ENCODE measurements around the gene GABRA4. TPM values are rescaled to one million over a fixed set of nuclear protein-coding genes. Genes with fewer than 3 reads are reported as not detected.

Gene GABRA4
- total RNA-seq, 1 donor from 2014 or later: 0.13 TPM

DNA sequence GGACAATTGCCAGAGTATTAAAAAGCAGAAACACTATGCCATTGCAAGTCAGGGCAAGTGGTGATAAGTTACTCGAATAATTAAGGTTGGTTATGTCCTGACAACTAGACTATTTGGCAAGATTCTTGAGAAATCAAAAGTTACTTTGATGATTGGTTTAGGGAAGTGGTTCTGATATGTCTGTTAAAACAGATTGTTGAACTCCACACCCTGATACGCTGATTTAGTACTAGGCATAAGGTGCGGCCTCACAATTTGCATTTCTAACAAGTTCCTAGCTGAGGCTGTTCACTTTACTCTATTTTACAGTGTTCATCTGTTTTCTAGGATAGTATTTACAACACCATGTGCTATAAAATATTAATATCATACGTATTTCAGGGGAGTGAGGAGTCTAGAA lies 12.5 kb downstream of the GABRA4 start:
- H3K27ac Mint-ChIP-seq (ENCODE audit: unreplicated experiment): no peak overlapping the region
- no peak for DNase-seq (ENCODE audit: low spot score)
- H3K36me3 Mint-ChIP-seq (ENCODE audit: low read depth, unreplicated experiment): no peaks in the 10 kb centered on the region
- no peak for TF ChIP-seq CTCF (IDR thresholded peaks at IDR 0.05; ENCODE audit: unreplicated experiment)
- H3K4me1 Mint-ChIP-seq (ENCODE audit: unreplicated experiment): peaks cover 5% of the 10 kb centered on the region
- no peaks in the 10 kb centered on the region for H3K9me3 Mint-ChIP-seq (ENCODE audit: unreplicated experiment)
- H3K4me3 Mint-ChIP-seq (ENCODE audit: unreplicated experiment): no peak overlapping the region
- no peaks in the 10 kb centered on the region for H3K27me3 Mint-ChIP-seq (ENCODE audit: unreplicated experiment)

DNA sequence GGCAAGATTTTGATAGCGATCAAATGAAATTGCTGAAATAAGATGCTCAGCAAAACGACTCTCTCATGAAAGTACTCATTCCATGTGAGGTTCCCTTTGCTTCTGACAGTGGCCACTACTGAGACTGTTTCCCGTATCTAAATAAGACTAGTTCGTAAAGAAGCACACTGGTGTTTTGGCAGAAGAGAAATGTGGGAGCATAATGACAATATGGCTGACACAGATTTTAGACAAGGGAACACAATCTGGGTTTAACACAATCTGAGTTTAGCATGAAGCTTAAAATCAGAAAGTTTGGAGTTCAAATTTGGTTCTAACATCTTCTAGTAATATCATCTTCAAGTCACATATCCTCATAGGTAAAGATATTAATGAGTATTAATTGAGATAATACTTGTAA lies 13.7 kb downstream of the GABRA4 start:
- H3K9me3 Mint-ChIP-seq (ENCODE audit: unreplicated experiment): no peaks in the 10 kb centered on the region
- no peaks in the 10 kb centered on the region for H3K36me3 Mint-ChIP-seq (ENCODE audit: low read depth, unreplicated experiment)
- no peak for DNase-seq (ENCODE audit: low spot score)
- no peak overlapping the region for H3K4me3 Mint-ChIP-seq (ENCODE audit: unreplicated experiment)
- peaks cover 5% of the 10 kb centered on the region for H3K4me1 Mint-ChIP-seq (ENCODE audit: unreplicated experiment)
- H3K27ac Mint-ChIP-seq (ENCODE audit: unreplicated experiment): no peak overlapping the region
- no peak for TF ChIP-seq CTCF (IDR thresholded peaks at IDR 0.05; ENCODE audit: unreplicated experiment)
- H3K27me3 Mint-ChIP-seq (ENCODE audit: unreplicated experiment): no peaks in the 10 kb centered on the region

- Mint-ChIP-seq H3K9me3 (ENCODE audit: unreplicated experiment) (no peaks in the 10 kb centered on the region), H3K27me3 (ENCODE audit: unreplicated experiment) (no peaks in the 10 kb centered on the region), H3K4me1 (ENCODE audit: unreplicated experiment) (peaks cover 5% of the 10 kb centered on the region), H3K4me3 (ENCODE audit: unreplicated experiment) (no peak overlapping the region), H3K27ac (ENCODE audit: unreplicated experiment) (no peak overlapping the region), H3K36me3 (ENCODE audit: low read depth, unreplicated experiment) (no peaks in the 10 kb centered on the region)
- TF ChIP-seq CTCF (IDR thresholded peaks at IDR 0.05; ENCODE audit: unreplicated experiment): no peak
- no peak for DNase-seq (ENCODE audit: low spot score)
These were observed 14.1 kb downstream of the GABRA4 start for GRCh38 chr4:46979283-46979682.

- H3K27me3 Mint-ChIP-seq (ENCODE audit: unreplicated experiment): no peaks in the 10 kb centered on the region
- TF ChIP-seq CTCF (IDR thresholded peaks at IDR 0.05; ENCODE audit: unreplicated experiment): no peak
- no peaks in the 10 kb centered on the region for H3K9me3 Mint-ChIP-seq (ENCODE audit: unreplicated experiment)
- H3K4me1 Mint-ChIP-seq (ENCODE audit: unreplicated experiment): peaks cover 5% of the 10 kb centered on the region
- H3K27ac Mint-ChIP-seq (ENCODE audit: unreplicated experiment): no peak overlapping the region
- H3K36me3 Mint-ChIP-seq (ENCODE audit: low read depth, unreplicated experiment): no peaks in the 10 kb centered on the region
- DNase-seq (ENCODE audit: low spot score): no peak
- no peak overlapping the region for H3K4me3 Mint-ChIP-seq (ENCODE audit: unreplicated experiment)
These were observed 16.1 kb downstream of the GABRA4 start for GRCh38 chr4:46977245-46977644.

GRCh38 chr4:46975812-46976553 lies 17.4 kb downstream of the GABRA4 start:
- Mint-ChIP-seq H3K4me3 (ENCODE audit: unreplicated experiment) (no peak overlapping the region), H3K27ac (ENCODE audit: unreplicated experiment) (no peak overlapping the region), H3K27me3 (ENCODE audit: unreplicated experiment) (no peaks in the 10 kb centered on the region), H3K4me1 (ENCODE audit: unreplicated experiment) (no peaks in the 10 kb centered on the region), H3K36me3 (ENCODE audit: low read depth, unreplicated experiment) (no peaks in the 10 kb centered on the region), H3K9me3 (ENCODE audit: unreplicated experiment) (no peaks in the 10 kb centered on the region)
- DNase-seq (ENCODE audit: low spot score): no peak
- no peak for TF ChIP-seq CTCF (IDR thresholded peaks at IDR 0.05; ENCODE audit: unreplicated experiment)

Data from endothelial cell (in vitro differentiated cells).